GM12891 (cell line): ENCODE data around the gene EFCAB12.

ENCODE experiments used
- PAX5 ChIP-seq: IDR thresholded peaks from 2 replicates; pipeline ENCODE4 v1.6.1; 2011; ENCODE audit warnings: low read length, moderate library complexity, mild to moderate bottlenecking; ENCODE audit not compliant: insufficient read depth, severe bottlenecking
- POLR2A ChIP-seq: IDR thresholded peaks from 2 replicates; pipeline ENCODE4 v1.6.1; 2011; ENCODE audit warnings: low read depth, low read length, control low read depth

DNA sequence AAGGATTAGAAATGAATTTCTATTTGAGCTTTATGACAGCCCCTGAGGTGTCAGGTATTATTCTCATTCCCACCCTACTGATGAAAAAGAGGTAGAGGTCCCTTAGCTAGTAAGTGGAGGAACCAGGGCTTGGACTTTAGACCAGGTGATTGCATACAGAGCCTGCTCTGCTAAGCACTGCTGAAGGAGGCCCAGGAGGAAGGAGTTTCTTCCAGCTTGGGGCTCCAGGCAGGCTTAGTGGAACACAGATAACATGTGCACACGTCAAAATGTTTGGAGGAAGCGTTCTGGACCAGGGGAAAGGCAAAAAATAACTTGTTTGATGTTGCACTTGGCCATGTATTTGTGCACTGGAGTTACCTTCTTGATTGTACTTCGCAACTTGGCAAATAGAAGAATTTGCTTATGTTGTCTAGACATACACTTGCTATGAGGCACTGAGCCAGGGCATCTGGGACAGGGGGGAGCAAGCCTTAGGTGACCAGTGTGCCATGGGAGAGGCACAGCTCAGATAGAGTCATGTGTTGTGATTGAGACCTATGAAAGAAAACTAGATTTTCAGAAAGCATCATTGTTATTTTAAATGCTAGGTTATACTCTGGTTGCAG lies 34.0 kb upstream of the EFCAB12 start:
- no peak for TF ChIP-seq PAX5
- no peak for TF ChIP-seq POLR2A
